Measurements from ENCODE around the gene SCGB1C2.
"Not testable (repeated sequence)": the region's sequence is repeated elsewhere in the genome, so short reads cannot be mapped to it uniquely, and the experiment has no call there.

GRCh38 chr17:135895-136294 is 1.5 kb upstream of the SCGB1C2 start:
- TF ChIP-seq POLR2AphosphoS5 (IDR thresholded peaks at IDR 0.05; ENCODE audit: low read depth, low read length); POLR2A (IDR thresholded peaks at IDR 0.05; ENCODE audit: low read depth, low read length); TAF1 (IDR thresholded peaks at IDR 0.05; ENCODE audit: borderline replicate concordance, low read depth, low read length): not testable (repeated sequence)
